Measurements from ENCODE around the gene CD1B. TPM values are rescaled to one million over a fixed set of nuclear protein-coding genes. Genes with fewer than 3 reads are reported as not detected.

The CD1B gene
- total RNA-seq, 1 donor from 2014 or later, result not detected

Other genes starting within 250 kb of the CD1B start
- 1.5 TPM for gene CD1D, start 150.6 kb downstream of the CD1B start, total RNA-seq
- gene CD1A, start 77.1 kb downstream of the CD1B start, total RNA-seq, result not detected
- gene CD1C, start 41.6 kb downstream of the CD1B start, total RNA-seq, result 0.57 TPM
- not detected for gene CD1E, start 22.4 kb upstream of the CD1B start, total RNA-seq
- gene OR10T2, start 67.9 kb upstream of the CD1B start, total RNA-seq, result not detected
- gene OR10K2, start 94.7 kb upstream of the CD1B start, total RNA-seq, result not detected
- not detected for gene OR10K1, start 130.3 kb upstream of the CD1B start, total RNA-seq
- not detected for gene OR10R2, start 140.7 kb upstream of the CD1B start, total RNA-seq
- not detected for gene OR6Y1, start 222.9 kb upstream of the CD1B start, total RNA-seq
- not detected for gene OR6P1, start 239.0 kb upstream of the CD1B start, total RNA-seq
- gene OR10X1, start 248.4 kb upstream of the CD1B start, total RNA-seq, result not detected